A673 (cell line): ENCODE results near the gene DDC. TPM values are rescaled to one million over a fixed set of nuclear protein-coding genes. Genes with fewer than 3 reads are reported as not detected.
A peak's percentile ranks its signal among the peaks of the same experiment; 100 is the strongest.

Experiments used
- BruUV-seq: library from RNA; stranded (reverse); fragments of 400-500 nt; replicated peaks from 2 replicates; lab custom pipeline; 2021; lab: Mats Ljungman, UMichigan
- CTCF ChIA-PET: fragments of 300-600 bp; sonication (Branson Sonifier 250); formaldehyde crosslinking; loops from one replicate; lab custom pipeline; 2022; ENCODE audit warnings: antibody characterized with exemption; lab: Charles Lee
- POLR2A ChIA-PET: fragments of 300-600 bp; sonication (Branson Sonifier 250); formaldehyde crosslinking; loops from one replicate; lab custom pipeline; 2022; ENCODE audit warnings: antibody characterized with exemption; ENCODE audit not compliant: low non-redundant PET; lab: Charles Lee
- DNase-seq: peaks from one replicate; pipeline ENCODE4 v3.0.0-alpha.2; 2015; ENCODE audit warnings: low spot score
- H3K27ac ChIP-seq: fragments of 200-600 bp; sonication (generic); 2 replicates; pipeline ENCODE4 v1.5.1; 2016; ENCODE audit warnings: mixed run types, low read depth, mild to moderate bottlenecking, mixed read lengths, antibody characterized with exemption, low read length; ENCODE audit not compliant: poor library complexity, severe bottlenecking
- H3K27me3 ChIP-seq: fragments of 200-600 bp; sonication (generic); replicated peaks from 2 replicates; pipeline ENCODE4 v1.6.1; 2017; ENCODE audit warnings: mixed run types, low read depth, mild to moderate bottlenecking, mixed read lengths, antibody characterized with exemption, low read length; ENCODE audit not compliant: insufficient read depth, poor library complexity
- H3K36me3 ChIP-seq: fragments of 200-600 bp; sonication (generic); 2 replicates; pipeline ENCODE4 v1.6.1; 2016; ENCODE audit warnings: mixed run types, mild to moderate bottlenecking, mixed read lengths, antibody characterized with exemption, low read length; ENCODE audit not compliant: insufficient read depth, poor library complexity, severe bottlenecking
- H3K4me1 ChIP-seq: fragments of 200-600 bp; sonication (generic); 2 replicates; pipeline ENCODE4 v1.6.1; 2017; ENCODE audit warnings: mixed run types, mild to moderate bottlenecking, mixed read lengths, antibody characterized with exemption, low read length; ENCODE audit not compliant: insufficient read depth, poor library complexity, severe bottlenecking
- H3K4me3 ChIP-seq: fragments of 200-600 bp; sonication (generic); 2 replicates; pipeline ENCODE4 v1.5.1; 2016; ENCODE audit warnings: low read depth, mixed run types, mild to moderate bottlenecking, mixed read lengths, low read length; ENCODE audit not compliant: poor library complexity, severe bottlenecking
- H3K9me3 ChIP-seq: fragments of 200-600 bp; sonication (generic); 2 replicates; pipeline ENCODE4 v1.6.1; 2016; ENCODE audit warnings: mixed run types, low read depth, mild to moderate bottlenecking, mixed read lengths, antibody characterized with exemption, low read length; ENCODE audit not compliant: poor library complexity, severe bottlenecking
- CTCF ChIP-seq: fragments of 300-800, 200-600 bp; sonication (generic); conservative IDR thresholded peaks from 2 replicates; pipeline ENCODE4 v1.5.1; 2017; ENCODE audit warnings: low read depth, mild to moderate bottlenecking, antibody characterized with exemption, low read length, moderate library complexity, mixed read lengths
- EZH2 ChIP-seq: fragments of 200-600 bp; sonication (generic); IDR thresholded peaks from 2 replicates; pipeline ENCODE4 v1.6.1; 2017; ENCODE audit warnings: borderline replicate concordance, low read depth, mild to moderate bottlenecking, mixed read lengths, antibody characterized with exemption, low read length; ENCODE audit not compliant: poor library complexity, severe bottlenecking
- intact Hi-C: fragments of 100-400 bp; cut with micrococcal nuclease; formaldehyde crosslinking; loops from one replicate; pipeline ENCODE4 v1.10.0; 2022; ENCODE audit not compliant: unreplicated experiment
- total RNA-seq: library from RNA; stranded (reverse); gene quantifications from 2 replicates; pipeline ENCODE4 v1.2.3, GENCODE V29; 2021

The DDC gene
- total RNA-seq, 1 experiment from 2014 or later = not detected

- POLR2A ChIA-PET = no interaction called here
- H3K36me3 ChIP-seq = no peaks in the 10 kb centered on the region
- TF ChIP-seq EZH2 = no peak
- no peak for TF ChIP-seq CTCF
- no peaks in the 10 kb centered on the region for H3K4me1 ChIP-seq
- H3K4me3 ChIP-seq = no peak overlapping the region
- no TSS peak for BruUV-seq
- CTCF ChIA-PET = no interaction called here
- H3K27ac ChIP-seq = no peak overlapping the region
- no peaks in the 10 kb centered on the region for H3K27me3 ChIP-seq
- intact Hi-C loops = loop anchor here (5.0 kb wide), 1 partner anchor 208 kb away; no protein-coding TSS in a partner anchor
- DNase-seq = no peak
- no peaks in the 10 kb centered on the region for H3K9me3 ChIP-seq
These were observed 96.0 kb downstream of the DDC start for GRCh38 chr7:50469181-50469580.

- CTCF ChIA-PET = interaction anchor here (0.6 kb wide), 1 partner anchor 42 kb away, joined by 6 read pairs; no protein-coding TSS in a partner anchor
- TF ChIP-seq EZH2 (no peak), CTCF (peak; percentile 82)
- intact Hi-C loops = loop anchor here (1.0 to 5.0 kb wide), 3 partner anchors 165 to 693 kb away; no protein-coding TSS in a partner anchor
- no peaks in the 10 kb centered on the region for H3K36me3 ChIP-seq
- no peaks in the 10 kb centered on the region for H3K27me3 ChIP-seq
- no TSS peak for BruUV-seq
- H3K9me3 ChIP-seq = no peaks in the 10 kb centered on the region
- H3K27ac ChIP-seq = no peak overlapping the region
- no peaks in the 10 kb centered on the region for H3K4me1 ChIP-seq
- H3K4me3 ChIP-seq = no peak overlapping the region
- POLR2A ChIA-PET = no interaction called here
- DNase-seq = peak; percentile 78
These were observed 97.2 kb downstream of the DDC start for GRCh38 chr7:50467817-50468610.

GRCh38 chr7:50466815-50467585 is 98.2 kb downstream of the DDC start:
- no TSS peak for BruUV-seq
- ChIA-PET CTCF (no interaction called here), POLR2A (no interaction called here)
- no peaks in the 10 kb centered on the region for H3K4me1 ChIP-seq
- intact Hi-C loops = loop anchor here (5.0 kb wide), 1 partner anchor 210 kb away; no protein-coding TSS in a partner anchor
- H3K36me3 ChIP-seq = no peaks in the 10 kb centered on the region
- TF ChIP-seq CTCF = no peak
- TF ChIP-seq EZH2 = no peak
- H3K27me3 ChIP-seq = no peaks in the 10 kb centered on the region
- no peaks in the 10 kb centered on the region for H3K9me3 ChIP-seq
- no peak overlapping the region for H3K27ac ChIP-seq
- no peak overlapping the region for H3K4me3 ChIP-seq
- no peak for DNase-seq
